HG03565 (cell line): ENCODE results near the gene SART1.

Experiments
- ATAC-seq: cut with Tn5 transposase; IDR thresholded peaks from one replicate; pipeline ENCODE4 v1.9.1; 2021; ENCODE audit warnings: mild to moderate bottlenecking, moderate library complexity; ENCODE audit not compliant: unreplicated experiment

Gene SART1

DNA sequence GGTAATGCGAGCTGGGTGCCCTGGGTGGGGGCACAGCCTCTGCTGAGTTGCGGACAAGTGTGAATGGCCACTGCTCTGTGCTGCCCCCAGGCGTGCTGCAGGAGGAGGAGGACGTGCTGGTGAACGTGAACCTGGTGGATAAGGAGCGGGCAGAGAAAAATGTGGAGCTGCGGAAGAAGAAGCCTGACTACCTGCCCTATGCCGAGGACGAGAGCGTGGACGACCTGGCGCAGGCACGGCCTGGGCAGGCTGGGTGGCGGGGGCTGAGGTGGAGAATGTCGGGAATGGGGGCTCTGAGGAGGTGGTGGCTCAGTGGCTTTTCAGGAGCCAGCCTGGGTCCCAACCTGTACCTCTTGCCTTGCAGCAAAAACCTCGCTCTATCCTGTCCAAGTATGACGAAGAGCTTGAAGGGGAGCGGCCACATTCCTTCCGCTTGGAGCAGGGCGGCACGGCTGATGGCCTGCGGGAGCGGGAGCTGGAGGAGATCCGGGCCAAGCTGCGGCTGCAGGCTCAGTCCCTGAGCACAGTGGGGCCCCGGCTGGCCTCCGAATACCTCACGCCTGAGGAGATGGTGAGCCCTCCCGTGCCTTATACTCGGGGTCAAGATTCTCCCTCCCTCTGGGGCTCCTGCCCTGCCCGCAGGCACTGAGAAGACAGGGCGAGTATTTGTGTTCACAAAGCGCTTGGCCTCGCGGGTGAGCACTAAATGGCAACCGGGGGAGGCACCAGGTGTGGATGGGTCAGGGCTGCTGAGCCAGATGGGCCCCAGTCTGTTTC lies 4.6 kb downstream of the SART1 start:
- ATAC-seq = no peak

DNA sequence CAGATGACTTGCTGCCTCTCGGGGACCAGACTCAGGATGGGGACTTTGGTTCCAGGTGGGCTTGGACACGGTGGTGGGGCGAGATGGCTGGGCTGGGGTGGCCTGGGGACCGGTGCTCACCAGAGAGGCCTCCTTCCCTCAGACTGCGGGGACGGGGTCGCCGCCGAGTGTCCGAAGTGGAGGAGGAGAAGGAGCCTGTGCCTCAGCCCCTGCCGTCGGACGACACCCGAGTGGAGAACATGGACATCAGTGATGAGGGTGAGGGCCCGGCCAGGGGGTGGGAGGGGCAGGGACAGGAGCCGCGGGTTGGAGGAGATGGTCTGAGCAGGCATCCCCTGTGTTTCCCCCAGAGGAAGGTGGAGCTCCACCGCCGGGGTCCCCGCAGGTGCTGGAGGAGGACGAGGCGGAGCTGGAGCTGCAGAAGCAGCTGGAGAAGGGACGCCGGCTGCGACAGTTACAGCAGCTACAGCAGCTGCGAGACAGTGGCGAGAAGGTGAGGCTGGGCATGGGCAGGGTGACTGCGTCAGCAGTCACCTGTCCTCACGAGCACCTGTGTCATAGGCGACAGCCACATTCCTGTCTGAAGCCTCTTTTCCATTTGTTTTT lies 5.9 kb downstream of the SART1 start:
- no peak for ATAC-seq

DNA sequence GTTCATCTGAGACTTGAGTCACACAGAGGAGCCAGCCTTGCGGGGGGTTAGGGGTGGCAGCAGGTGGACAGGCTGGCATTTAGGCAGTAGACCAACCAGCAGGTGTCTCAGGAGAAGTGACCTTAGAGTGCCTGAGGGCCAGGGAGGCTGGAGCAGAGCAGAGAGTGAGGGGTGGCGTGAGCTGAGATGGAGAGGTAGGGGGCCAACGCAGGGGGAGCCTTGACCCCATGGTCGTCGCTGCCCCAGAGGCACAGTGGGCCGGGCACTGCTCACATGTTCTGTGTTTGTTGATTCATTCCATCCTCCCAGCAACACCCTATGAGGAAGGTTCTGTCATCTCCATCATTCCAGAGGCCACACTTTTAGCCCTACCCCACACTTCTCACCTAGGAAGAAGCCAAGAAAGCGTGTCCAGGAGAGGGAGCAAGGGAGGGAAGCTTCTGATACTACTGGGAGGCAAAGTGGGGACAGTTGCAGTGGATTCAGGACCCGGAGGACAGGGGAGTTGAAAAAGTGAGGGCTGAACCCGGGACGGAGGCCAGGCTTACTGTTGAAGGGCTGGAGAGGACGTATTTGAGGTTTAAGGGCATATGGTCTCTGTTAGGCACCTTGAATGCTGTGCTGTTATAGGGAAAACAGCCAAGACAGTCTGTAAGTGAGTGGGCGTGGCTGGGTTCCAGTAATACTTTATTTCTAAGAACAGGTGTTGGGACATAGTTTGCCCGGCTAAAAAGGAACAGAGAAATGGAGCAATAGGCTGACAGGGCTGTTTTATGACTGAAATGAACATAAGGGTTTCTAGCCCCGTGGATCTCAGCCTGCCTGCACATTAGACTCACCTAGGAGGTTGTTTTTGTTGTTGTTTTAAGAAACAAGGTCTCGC lies 7.3 kb downstream of the SART1 start:
- no peak for ATAC-seq

DNA sequence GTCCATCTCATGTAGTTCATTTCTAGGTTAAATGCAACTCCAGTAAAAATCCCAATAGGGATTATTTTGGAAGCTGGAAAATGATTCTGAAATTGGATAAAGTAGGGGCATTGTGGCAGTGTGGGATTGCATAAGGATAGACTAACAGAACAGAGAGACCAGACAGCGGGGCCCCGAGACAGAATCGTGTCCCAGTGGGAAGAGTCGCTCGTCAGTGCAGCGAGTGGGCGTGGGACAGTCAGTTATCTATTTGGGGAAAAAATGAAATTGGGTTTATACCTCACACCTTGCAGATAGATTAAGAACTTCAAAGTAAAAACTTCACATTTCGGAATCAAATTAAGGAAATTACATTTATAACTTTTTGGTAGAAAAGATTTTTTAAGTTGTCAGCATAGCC lies 10.6 kb downstream of the SART1 start:
- ATAC-seq = no peak

DNA sequence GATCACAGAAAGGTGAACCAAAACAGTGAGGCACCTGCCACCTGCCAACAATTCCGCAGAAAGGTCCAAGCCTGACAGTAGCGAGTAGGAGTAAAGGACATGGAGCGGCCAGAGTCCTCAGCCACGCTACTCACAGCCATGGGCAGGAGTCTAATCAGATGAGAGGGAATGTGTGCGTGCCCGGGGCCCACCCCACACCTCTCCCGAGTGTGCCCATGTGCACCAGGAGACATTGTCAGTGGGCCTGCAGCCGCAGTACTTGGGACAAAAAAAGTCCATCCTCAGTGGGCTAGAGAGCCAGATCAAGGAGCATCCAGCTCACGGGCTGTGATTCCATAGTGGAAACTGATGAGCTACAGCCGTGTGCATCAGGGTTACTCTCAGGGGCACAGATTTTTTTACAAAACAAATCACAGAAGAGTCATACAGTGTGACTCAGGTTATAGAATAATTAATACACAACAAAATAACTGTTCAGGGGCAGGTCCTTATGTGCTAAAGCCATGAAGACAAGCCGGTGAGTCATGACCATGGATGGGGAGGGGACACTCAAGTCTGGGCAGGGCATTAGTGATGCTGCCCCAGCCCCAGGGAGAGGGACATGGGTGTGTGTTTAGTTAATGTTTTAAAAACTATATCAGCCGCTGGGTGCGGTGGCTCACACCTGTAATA lies 12.0 kb downstream of the SART1 start:
- ATAC-seq = no peak

DNA sequence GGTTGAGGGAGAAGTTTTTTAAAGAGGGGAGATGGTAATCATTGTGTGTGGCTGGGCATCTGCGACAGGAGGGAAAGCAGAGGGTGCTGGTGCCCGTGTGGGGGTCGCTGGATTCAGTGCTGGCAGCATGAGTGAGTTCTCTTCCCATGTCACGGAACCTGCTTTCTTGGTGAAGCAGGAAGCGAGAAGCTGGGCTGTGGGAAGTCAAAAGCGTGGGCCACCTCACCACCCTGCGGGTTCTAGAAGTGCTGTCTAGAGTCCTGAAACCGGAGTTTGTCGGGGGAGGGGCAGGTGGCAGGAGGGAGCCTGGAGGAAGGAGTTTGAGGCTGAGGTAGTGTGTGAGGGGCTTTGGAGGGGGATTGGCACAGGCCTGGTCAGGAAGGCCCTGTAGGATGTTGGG lies 14.2 kb downstream of the SART1 start:
- ATAC-seq = no peak

DNA sequence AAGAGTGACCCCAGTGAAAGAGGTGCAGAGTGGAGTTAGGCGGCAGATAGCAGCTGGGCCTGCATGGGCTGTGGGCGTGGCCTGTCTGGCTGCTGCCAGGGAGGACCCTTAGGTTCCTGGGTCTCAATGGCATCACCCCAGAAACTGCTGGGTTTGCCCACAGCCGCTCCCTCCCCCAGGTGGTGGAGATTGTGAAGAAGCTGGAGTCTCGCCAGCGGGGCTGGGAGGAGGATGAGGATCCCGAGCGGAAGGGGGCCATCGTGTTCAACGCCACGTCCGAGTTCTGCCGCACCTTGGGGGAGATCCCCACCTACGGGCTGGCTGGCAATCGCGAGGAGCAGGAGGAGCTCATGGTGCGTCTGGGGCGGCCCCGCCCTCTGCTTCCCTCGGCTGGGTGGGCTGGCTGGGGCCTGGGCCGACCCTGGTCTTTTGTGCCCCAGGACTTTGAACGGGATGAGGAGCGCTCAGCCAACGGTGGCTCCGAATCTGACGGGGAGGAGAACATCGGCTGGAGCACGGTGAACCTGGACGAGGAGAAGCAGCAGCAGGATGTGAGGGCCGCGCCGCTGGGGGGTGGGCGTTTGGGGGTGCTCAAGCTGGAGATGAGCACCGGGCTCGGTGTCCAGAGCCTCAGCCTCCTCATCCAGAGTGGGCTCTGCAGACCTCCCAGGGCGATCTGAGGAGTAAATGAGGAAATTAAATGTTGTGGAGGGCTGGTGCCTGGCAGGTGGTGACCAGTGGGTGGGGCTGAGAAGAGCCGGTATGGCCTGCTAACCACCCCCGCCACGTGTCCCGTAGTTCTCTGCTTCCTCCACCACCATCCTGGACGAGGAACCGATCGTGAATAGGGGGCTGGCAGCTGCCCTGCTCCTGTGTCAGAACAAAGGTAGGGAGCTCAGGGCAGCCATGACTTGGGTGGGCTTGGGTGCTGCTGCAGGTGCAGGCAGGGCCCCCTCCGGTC lies 15.0 kb downstream of the SART1 start:
- ATAC-seq = no peak

DNA sequence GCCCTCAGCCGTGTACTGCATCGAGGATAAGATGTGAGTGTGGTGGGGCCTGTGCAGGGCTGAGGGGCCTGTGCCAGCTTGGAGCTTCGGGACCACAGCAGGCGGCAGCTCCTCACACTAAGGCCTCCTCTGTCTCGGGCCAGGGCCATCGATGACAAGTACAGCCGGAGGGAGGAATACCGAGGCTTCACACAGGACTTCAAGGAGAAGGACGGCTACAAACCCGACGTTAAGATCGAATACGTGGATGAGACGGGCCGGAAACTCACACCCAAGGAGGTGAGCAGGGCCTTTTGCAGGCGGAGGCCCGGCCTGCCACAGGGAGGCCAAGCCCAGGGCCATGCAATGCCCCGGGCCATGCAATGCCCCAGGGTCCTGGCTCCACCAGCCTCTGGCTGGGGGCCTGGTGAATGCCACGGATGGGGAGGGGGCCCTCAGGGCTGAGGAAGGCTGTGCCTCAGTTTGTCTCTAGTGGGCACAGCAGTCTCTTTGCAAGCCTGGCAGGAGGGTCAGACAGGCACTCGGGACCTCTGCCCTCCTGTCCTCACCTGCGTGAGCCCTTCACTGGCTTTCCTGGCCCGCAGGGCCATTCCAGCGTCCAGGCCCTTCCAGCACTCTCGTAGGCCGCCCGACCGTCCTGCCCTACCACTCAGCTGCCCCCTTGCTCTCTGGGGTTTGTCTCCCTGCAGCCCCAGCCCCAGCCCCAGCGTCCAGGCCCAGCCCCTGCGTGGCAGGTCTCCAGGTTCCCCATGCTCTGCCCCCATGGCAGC lies 16.3 kb downstream of the SART1 start:
- no peak for ATAC-seq

DNA sequence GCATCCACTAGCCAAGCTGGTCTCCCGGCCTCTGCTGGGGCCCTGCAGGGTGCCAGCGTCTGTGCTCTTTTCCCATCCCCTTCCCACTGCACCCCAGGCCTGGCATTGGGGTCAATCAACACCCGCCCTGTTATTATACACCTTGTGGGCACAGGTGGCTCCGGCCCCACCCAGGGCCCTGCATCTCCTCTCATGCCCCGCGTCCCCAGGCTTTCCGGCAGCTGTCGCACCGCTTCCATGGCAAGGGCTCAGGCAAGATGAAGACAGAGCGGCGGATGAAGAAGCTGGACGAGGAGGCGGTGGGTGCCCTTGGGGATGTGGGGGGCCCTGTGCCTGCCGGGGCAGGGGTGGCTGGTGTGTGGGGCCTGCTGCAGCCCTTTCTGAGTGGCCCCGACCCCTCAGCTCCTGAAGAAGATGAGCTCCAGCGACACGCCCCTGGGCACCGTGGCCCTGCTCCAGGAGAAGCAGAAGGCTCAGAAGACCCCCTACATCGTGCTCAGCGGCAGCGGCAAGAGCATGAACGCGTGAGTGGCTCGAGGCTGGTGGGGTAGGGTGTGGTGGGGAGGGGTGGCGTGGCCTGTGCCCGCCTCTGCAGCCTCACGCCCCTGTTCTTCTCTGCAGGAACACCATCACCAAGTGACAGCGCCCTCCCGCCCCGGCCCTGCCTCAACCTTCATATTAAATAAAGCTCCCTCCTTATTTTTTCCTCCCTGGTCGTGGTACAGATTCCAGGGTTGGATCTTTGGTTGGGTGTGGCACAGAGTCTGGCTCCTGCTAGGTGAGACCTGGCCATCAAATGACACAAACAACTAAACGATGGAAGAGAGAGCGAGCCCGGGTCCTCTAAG lies 17.1 kb downstream of the SART1 start:
- no peak for ATAC-seq

DNA sequence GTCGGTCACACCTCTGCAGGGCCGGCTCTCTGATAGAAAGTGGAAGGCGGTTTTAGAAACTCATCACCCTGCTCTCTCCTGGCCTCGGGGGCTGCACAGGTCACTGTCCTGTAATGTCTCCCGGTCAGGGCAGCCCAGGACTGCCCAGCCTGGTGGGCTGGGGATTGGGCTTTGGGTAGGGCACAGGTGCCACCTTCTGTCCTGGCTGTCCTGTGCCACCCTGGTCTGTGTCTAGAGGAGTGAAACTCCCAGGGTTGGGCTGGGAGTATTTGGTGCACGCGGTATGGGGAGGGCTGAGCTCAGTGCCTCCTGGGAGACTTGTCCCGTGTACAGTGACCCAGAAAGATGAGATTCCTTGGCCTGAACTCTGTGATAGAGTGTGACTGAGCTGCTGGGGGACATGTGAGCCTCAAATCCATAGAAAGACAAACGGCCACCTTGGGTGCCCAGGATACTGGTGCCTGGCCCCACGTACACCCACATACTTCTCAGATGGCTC lies 17.8 kb downstream of the SART1 start:
- ATAC-seq = no peak

DNA sequence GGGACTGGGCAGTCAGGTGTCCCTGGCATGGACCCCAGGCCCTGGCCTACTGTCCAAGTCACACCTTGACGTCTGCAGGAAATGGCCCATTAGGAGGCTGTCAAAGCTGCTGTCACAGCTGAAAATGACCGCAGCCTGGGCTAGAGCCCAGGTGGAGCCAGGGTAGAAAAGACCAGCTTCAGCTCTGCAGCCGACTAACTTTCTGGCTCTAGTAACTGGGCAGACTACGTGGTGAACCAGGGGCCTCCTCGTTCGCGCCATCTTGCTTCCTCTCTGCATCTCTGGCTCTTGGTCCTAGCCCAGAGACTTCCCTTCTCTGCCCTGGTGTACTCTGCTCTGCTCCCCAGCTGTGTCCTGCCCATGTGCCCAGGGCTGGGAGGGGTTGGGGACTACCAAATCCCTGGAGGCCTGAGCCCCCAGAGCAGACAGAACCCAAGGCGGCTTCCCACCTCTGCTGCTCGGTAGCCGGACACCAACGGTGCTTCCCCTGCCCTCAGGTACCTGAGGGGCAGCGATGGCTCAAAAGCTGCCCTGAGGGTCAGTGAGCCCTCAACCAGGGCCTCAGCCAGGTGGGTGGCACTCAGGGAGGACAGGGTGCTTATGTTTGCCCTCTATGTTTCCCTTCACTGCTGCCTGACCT lies 19.7 kb downstream of the SART1 start:
- no peak for ATAC-seq

DNA sequence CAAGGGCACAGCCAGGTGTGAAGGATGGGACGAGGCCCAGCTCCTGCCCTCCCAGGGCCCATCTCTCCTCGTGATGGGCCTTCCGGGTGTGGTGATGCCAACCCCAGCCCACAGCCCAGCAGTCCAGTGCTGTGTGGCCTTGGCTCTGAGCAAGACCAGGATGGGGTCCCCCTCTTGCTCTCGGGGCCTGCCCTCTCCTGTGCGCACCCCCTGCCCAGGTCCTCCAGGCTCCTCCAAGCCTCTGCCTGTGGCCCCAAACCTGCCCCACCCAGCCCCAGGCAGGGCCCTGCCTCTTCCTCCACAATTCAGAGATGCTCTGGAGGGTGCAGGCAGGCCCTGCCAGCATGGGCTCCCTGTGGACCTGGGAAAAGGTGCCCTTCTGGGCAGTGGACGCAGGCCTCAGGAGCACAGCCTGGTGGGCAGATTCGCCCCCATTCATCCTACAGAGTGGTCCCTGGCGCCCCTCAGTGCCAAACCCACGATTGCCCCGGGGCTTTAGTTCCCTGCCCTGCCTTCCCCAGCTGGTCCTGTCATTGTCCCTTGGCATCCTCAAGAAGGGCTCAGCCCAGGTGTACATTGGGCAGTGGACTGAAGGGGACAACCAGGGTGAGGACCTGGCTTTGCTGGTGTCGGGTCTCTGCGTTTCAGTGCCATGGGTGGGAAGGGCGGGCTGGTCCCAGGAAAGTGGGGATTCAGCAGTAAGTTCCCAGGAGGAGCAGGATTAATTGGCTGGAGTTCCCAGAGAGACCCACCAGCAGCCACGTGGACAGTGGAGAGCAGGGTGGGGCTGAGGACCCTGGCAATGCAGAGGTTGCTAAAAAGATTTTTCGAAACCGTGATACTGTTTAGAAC lies 20.7 kb downstream of the SART1 start:
- no peak for ATAC-seq

DNA sequence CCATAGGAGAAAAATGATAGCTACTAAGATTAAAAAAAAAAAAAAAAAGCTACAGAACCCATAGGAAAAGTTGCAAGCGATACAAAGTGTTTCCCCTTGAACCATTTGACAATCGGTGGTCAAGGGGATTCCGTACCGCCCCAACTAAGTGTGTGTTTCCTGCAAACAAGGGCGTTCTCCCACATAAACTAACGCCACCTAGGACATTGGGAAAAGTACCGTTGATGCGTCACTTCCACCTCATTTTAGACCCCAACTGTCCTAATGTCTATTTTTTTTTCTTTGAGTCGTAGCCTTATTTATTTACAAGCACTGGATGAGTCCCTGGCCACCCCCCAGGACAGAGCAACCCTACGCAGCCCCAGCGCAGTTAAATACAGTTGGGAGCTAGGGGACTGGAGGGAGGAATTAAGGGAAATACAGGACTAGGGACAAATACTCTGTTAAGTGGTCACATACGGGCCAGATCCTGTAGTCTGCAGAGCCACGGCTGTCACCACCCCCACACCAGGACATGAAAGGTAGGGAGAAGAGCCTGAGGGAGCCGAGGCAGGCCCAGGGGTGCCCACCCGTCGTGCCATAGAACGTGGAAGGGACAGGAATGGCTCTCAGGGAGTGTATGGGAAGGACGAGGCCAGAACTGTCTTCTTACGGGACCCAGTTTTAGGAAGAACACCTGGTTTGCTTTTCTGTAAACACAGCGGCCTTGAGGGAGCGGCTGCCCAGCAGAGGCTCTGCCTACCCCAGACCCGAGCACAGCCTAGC lies 21.5 kb downstream of the SART1 start:
- ATAC-seq = no peak

DNA sequence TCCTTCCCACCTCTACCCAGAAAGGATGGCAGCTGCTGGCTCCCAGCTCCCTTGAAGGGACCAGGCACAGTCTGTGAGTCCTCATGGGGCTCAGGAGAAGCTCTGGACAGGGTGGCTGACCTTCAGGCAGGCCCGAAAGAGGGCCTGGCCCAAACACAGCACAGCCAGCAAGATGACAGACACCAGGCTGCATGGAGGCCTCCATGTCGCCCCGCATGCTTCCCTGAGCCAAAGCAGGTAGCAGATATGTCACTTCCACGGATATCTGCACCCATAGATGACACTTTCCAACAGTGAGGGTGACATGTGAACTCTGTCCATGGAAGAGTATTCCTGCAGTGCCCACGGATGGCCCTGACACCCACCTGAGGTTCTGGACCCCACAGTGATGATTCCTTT lies 22.1 kb downstream of the SART1 start:
- ATAC-seq = no peak

DNA sequence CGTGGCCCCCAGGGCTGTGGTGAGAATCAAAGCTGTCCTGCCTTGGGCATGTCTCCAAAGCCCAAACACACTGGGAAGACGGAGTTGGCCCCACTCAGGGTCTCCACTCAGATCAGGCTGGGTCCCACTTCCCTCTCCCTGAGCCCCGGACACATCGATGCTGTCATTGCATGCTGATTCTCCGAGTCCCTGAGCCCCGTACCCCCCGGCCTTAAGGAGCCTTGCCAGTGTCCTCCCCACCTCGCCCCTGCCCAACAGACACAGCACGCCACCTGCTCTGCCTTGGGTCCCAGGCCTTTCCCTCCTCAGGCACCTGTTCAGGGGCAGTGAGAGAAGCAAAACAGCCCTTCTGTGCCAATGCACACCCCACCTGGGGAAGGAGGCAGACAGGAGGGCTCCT lies 25.8 kb downstream of the SART1 start:
- no peak for ATAC-seq
